HG02571 (cell line): Measurements from ENCODE around the gene PPDPF.
A peak's percentile ranks its signal among the peaks of the same experiment; 100 is the strongest.
"Not testable (repeated sequence)": the region's sequence is repeated elsewhere in the genome, so short reads cannot be mapped to it uniquely, and the experiment has no call there.

Experiments
- ATAC-seq: cut with Tn5 transposase; IDR thresholded peaks from one replicate; pipeline ENCODE4 v1.9.1; 2021; ENCODE audit warnings: mild to moderate bottlenecking, moderate library complexity; ENCODE audit not compliant: unreplicated experiment

Gene PPDPF

DNA sequence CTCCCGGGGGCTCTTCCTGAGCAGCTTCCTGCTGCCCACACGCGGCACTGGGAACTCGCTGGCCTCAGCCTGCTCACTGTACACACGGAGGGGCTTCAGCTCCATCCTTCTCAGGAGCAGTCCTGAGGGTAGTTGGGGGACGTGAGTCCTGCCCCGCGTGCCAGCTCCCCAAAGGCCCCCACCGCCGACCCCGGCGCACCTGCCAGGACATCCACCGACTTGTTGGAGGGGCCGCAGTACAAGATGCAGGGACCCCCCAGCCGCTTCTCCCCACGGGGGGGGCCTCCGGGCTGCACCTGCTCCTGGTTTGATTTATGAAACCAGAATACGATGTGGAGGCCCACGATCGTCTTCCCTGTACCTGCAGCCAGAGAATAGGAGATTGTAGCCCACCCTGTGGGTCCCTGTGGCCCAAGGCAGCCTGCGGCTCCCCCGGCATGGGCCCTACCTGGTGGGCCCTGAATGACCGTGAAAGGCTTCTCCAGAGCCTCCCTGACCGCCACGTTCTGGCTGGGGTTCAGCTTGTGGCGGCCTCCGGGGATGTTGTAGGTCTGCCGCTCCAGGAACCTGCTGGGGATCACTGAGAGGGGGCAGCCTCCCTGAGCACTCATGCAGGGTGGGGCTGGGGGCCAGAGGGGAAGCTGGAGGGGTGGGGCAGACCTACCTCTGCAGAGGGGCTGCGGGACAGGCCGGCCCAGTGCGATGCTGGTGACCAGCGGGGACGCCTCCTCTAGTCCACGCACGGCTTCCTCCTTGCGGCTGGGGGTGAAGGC lies 41.2 kb downstream of the PPDPF start:
- no peak for ATAC-seq

DNA sequence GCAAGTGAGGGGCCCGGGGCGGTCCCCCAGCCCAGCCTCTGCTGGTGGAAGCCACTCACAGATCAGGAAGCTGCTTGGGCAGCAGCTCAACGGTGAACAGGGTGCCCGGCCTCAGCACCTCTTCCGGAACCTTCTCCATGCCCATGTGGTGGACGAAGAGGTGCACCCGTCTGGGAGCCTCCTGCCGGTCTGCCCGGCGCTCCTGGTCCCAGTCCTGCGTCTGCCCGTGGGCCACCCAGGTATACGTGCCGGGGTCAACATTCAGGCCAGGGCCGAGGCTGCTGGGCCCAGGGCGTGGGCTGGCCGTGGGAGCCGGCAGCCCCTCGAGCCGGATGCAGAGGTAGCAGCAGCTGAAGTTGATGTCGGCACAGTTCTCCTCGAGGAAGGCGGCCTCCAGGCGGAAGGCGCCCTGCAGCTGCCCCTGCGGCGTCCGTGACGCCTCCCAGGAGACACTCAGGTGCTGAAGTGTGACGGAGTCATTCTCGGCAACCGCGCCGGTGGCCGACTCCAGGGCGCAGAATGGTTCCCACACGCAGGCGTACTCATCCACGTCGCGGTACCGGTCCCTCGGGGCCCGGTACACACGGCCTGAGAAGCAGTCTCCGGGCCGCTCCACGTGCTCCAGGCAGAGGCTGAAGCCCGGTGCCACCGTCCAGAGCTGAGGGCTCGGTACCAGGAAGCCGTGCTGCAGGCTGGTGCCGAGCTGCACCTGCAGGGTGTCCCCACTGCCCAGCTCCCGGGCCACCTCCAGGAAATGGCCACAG lies 42.1 kb downstream of the PPDPF start:
- no peak for ATAC-seq

DNA sequence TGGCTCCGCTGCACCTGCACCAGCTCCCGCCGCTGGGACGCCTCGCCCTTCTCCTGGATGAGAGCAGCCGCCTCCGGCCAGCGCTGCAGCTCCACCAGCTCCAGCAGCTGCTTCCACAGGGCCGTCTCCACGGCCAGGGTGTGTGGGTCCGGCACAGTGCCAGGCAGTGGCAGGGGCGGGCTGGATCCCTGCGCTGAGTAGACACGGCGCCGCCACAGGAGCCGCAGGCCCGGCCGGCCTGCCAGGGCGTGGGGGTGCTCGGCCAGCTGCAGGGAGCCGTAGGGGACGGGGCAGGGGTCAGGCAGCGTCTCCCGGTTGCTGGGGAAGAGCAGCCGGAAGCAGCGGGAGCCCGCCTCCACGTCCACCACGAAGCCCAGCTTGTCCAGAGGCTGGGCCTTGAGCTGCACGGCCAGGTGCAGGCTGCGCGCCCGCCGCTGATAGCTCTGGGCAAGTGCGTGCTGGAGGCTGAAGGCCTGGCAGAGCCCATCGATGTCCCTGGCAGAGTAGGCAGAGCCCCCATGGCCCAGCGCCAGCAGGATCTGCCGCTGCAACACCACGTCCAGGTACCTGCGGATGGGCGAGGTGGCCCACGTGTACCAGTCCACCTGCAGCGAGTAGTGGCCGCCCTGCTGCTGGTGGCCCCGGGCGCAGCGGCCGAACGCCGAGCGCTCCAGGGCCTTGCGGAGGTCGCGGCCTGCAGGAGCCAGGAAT lies 42.8 kb downstream of the PPDPF start:
- ATAC-seq = no peak

DNA sequence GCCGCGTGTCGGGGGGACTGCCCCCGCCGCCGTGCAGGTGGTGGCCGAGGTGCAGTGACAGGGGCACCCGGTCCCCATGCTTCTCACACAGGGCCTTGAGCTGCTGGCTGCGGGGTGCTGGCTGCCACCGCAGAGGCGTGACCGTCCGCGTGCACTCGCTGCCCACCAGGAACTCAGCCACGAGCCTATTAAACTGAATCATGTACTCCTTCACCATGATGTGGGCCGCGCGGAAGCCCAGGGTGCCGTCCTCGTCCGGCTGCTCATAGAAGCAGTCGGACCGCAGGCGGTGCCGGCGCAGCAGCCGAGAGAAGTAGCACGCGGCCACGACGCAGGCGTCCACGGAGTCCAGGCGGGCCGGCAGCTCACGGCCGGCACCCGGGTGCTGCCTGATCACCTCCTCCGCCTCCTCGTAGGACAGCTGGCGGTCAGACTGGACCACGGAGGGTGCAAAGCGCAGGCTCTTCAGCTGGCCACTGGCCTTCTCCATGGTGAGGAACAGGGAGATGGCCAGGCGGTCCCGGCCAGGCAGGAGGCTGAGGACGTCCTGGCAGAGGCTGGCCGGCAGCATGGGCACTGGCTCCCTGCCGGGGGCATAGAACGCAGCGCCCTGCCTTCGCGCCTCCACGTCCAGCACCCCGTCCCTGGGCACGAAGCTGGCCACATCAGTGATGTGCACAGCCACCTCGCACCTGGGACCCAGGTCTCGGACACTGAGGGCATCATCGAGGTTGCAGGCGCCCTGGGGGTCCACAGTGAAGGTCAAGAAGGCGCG lies 43.7 kb downstream of the PPDPF start:
- ATAC-seq = no peak

DNA sequence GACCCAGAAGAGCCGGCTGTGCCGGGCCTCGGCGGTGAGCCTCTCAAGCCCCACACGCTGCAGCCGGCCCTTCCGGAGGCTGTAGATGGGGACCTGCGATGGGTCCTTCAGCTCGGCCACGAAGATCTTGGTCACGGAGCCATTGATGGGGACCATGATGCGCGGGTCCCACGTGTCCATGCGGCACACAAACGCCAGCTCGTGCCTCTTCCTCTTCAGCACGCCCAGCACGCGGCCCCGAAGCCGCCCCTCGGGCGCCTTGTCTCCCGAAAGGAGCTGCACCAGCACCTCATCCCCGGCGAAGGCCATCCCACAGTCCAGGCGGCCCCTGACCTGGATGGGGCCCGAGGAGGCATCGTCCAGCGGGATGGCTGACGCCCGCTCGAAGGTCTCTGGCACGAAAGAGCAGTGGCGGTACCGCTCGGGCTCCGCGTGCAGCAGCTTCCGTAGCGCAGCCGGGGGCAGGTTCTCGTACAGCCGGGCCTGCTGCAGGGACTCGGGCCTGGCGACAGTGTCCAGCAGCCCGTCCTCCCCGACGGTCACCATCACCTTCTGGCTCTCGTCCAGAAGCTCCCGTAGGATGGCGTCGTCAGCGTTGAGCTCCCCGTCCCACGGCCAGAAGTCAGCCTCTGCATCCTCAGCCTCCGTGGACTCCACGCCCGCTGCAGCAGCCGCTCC lies 44.6 kb downstream of the PPDPF start:
- no peak for ATAC-seq

DNA sequence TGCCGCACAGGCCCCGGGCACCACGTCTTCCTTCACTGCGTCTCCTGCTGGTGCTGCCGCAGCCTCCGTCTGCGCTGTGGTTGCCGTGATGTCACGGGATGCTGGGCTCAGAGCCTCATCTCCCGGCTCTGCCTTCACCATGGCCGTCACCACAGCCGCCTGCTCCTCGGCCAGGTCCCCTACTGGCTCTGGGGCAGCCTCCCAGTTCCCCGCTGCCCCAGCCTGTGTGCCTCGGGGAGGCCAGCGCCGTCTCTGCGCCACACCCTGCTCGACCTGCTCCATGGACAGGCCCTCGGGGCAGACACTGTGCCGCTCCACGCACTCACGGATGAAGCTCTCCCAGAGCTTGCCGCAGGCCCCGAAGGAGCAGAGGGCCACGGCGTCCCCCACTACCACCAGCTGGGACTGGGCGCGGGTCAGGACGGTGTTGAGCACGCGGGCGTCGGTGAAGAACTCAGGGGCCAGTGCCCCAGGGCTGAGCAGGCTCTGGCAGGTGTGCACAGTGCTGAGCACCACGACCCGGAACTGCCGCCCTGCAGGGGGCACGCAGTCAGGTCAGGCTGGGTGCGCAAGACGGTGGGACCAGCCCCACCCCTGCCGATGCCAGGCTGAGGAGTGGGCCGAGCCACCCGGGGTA lies 45.3 kb downstream of the PPDPF start:
- no peak for ATAC-seq

DNA sequence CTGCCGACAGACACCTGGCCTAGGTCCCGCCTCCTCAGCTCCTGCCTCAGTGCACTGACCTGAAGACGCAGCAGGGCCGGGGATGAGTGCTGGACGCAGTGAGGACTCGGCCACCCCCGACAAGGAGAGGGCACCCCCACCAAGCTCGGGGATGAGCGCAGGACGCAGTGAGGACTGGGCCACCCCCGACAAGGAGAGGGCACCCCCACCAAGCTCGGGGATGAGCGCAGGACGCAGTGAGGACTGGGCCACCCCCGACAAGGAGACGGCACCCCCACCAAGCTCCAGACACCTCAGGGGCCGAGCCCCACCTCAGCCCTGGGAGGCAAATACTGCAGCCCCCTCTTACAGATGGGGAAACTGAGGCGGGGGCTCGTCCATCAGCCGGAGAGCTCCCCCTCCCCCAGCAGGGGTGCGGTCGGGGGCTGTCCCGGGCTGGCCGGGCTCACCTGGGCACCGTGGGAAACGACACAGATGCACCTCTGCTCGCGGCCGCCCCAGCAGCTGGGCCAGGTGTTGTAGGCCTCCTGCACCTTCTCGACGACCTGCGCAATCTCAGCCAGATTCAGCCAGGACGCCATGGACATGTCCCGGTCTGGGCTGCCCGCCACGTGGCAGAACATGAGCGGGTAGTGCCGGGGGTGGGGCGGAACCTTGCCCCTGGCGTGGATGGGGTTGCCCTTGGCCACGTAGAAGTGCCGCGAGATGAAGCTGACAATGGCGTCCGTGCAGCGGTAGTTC lies 46.0 kb downstream of the PPDPF start:
- ATAC-seq = no peak

DNA sequence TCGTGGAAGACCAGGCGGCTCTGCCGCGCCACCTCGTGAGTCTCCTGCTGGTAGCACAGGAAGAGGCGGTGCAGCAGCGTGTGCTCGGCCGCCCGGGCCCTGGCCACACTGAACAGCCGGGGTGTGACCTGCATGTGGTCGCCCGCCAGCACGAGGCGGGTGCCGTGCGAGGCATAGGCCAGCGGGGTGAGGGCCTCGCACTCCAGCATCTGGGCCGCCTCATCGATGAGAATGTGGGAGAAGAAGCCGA lies 46.5 kb downstream of the PPDPF start:
- no peak for ATAC-seq

DNA sequence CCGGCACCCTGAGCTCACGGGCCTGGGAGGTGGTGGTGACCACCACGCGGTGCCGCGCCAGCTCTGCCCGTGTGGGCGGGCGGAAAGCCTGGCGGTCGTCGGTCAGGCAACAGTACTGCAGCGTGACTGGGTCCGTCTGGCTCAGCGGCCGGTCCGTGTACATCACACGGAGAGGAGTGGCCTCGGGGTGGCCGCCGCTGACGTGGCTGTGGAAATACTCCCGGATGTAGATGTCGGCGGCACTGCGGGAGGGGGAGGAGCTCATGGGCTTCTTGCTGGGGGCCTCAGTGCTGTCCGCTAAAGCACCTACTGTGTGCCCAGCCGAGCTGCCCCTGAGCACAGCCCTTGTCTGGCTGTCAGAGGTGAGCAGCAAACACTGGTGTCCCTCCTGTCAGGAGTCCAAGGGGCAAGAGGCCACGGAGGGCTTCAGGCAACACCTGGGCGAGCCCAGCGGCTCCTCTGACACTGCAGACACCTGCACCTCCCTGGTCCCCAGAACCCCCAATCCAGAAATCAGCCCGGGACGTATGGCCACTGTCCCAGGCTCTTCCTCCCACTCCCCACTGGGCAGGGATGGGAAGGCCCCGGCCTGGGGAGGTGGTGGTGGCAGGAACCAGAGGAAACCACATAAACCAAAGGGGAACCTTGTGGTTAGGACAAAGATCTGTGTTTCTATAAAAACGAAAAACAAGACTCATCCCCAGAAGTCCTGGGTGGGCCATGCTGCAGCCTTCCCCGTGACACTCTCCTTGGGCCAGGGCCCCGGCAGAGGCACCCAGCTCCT lies 47.0 kb downstream of the PPDPF start:
- peak; percentile 55 for ATAC-seq

DNA sequence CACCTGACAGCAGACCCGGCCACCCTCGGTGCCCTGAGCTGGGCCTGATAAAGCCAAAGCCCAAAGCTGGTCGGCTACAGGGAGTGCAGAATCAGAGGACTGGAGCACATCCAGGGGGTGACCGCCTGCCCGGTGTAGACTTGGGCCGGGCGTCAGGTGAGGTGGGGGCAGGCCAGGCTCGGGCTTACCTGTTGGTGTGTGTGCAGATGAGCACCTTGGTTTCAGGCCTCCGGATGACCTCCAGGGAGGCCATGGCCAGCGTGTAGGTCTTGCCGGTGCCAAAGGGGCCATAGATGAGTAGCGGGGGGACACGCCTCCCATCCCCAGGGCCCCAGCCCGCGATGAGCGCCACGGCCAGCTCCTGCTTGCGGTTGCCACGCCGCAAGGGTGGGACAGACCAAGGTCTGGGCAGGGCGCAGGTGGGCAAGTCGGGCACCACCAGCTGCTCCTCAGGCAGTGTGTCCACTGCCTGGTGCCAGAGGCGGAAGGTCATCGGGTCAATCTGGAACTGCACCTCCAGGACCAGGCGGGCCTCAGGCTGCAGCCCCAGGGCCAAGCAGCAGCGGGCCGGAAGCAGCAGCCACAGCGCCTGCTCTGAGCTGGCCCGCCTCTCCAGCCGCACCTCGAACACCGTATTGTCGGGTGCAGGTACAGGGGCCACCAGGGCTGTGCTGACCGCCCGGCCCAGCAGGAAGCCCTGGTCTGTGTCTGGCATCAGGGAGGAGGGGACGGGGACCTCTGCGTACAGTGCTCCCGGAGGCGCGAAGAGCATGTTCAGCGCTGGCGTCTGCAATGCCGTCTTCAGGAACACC lies 47.8 kb downstream of the PPDPF start:
- ATAC-seq = peak; percentile 26

DNA sequence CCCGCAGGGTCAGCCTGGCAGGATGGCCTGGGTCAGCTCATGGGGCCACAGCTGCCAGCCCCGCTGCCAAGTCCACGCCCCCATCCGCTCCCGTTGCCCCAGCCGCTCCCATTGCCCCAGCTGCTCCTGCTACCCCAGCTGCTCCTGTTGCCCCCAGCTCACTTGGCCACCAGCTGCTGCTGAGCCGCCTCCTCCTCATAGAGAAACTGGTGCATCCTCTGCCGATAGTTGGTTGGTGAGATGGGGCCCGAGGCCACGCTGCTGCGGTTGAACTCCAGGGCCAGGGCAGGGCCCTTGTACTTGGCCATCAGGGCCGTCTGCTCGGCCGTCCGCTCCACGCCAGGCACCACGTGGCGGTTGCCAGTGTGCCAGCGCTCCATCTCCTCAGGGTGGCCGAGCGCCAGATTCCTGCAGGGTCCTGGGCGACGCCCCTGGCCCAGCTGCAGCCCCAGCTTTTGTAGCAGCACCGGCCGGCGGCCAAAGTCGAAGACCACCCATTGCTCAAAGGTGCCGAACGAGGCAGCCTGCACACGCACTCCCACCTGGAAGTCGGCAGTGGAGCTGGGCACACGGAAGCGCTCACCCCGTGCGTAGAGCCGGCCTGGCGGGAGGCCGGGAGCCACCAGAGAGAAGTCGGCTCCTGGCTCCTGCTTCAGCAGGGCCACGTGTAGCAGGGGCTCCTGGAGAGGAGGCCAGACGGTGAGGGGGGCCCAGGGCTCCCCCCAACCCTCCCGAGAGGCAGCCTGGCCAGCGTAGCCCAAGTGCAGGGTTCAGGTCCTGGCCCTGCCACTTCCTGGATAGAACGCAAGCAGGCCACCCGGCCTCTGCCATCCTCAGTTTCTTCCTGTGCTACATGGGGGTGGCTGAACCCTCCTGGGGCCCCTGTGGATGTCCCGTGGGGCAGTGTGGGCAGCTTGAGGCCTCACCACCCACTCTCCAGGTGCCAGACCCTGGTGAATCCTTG lies 48.7 kb downstream of the PPDPF start:
- no peak for ATAC-seq

DNA sequence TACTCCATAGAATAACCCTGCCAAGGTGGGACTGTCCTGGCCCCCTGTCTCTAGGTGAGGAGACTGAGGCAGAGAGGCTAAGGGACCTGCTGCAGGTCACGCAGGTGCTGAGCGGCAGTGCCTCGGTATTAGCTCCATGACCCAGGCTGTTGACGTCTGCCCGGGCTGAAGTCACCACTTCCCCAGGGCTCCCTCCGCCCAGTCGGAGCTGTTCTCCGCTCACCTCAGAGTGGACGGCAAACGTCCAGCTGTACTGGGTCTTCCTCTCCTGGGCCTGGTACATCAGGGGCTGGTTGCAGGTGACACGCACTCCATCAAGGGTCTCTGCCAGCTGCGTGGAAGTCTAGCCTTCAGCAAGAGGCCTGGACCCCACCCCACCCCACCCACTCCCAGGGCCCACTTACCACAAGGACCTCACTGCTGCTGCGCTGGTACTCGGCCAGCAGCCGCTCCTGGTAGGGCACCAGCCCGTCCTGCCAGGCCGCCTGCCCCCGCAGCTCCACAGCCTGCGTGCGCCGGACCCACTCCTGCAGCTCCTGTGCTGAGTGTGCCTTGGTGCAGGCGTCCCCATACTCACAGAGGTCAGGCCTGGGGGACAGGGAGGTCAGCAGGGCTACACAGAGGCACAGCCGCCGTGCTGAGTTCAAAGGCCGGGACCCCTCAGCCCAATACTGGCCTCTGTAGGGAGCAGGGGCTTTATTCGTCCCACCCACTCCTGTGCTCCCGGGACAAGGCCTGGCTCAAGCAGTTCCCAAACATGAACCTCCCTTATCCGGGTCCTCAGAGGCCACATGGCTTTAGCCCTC lies 49.9 kb downstream of the PPDPF start:
- no peak for ATAC-seq

DNA sequence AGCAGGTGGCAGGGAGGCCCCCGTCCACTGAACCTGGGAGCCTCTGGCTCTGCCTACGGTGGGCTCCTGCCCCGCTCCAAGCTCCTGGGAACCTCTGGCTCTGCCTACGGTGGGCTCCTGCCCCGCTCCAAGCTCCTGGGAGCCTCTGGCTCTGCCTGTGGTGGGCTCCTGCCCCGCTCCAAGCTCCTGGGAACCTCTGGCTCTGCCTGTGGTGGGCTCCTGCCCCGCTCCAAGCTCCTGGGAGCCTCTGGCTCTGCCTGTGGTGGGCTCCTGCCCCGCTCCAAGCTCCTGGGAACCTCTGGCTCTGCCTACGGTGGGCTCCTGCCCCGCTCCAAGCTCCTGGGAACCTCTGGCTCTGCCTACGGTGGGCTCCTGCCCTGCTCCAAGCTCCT lies 50.5 kb downstream of the PPDPF start:
- ATAC-seq = not testable (repeated sequence)
